Liver (tissue), 9 donors: ENCODE data around the gene ARHGEF26. TPM values are rescaled to one million over a fixed set of nuclear protein-coding genes. Genes with fewer than 3 reads are reported as not detected.

Source experiments
- DNase-seq: peaks from one replicate; pipeline ENCODE4 v3.0.0-alpha.2; 2017; ENCODE audit warnings: low spot score
- H3K27ac ChIP-seq, 2 donors: one replicate each; pipeline ENCODE4 v1.7.0; 2013; ENCODE audit warnings: inconsistent platforms in 2 of 2, low read length in 2 of 2, control low read depth in 1 of 2, low read depth in 1 of 2, mild to moderate bottlenecking in 1 of 2
- H3K27me3 ChIP-seq, 4 donors: one replicate each; pipeline versions ENCODE4 v1.6.1 to v1.7.0; 2013; ENCODE audit warnings: low read length in 3 of 4, inconsistent platforms in 1 of 4, mild to moderate bottlenecking in 1 of 4, moderate library complexity in 1 of 4; ENCODE audit not compliant: control insufficient read depth in 4 of 4, insufficient read depth in 4 of 4
- H3K36me3 ChIP-seq, 4 donors: one replicate each; pipeline versions ENCODE4 v1.6.1 to v1.7.0; 2013; ENCODE audit warnings: low read length in 3 of 4, mild to moderate bottlenecking in 3 of 4, low read depth in 1 of 4, moderate library complexity in 1 of 4; ENCODE audit not compliant: control insufficient read depth in 4 of 4, insufficient read depth in 3 of 4
- H3K4me1 ChIP-seq, 4 donors: one replicate each; pipeline versions ENCODE4 v1.6.1 to v1.7.0; 2013; ENCODE audit warnings: low read length in 3 of 4, mild to moderate bottlenecking in 3 of 4, moderate library complexity in 1 of 4; ENCODE audit not compliant: control insufficient read depth in 4 of 4, insufficient read depth in 4 of 4
- H3K4me3 ChIP-seq, 3 donors: one replicate each; pipeline versions ENCODE4 v1.6.1 to v1.7.0; 2013; ENCODE audit warnings: low read length in 3 of 3, control low read depth in 1 of 3, low read depth in 1 of 3, mild to moderate bottlenecking in 1 of 3
- H3K9ac ChIP-seq, 2 donors: one replicate each; pipeline ENCODE4 v1.7.0; 2013; ENCODE audit warnings: low read length in 2 of 2, mild to moderate bottlenecking in 2 of 2, moderate library complexity in 2 of 2, control low read depth in 1 of 2, low read depth in 1 of 2
- H3K9me3 ChIP-seq, 4 donors: one replicate each; pipeline versions ENCODE4 v1.6.1 to v1.7.0; 2013; ENCODE audit warnings: low read length in 3 of 4; ENCODE audit not compliant: control insufficient read depth in 4 of 4
- CTCF ChIP-seq: fragments of 150-350 bp; IDR thresholded peaks from 2 replicates; pipeline ENCODE4 v1.5.1; 2017; ENCODE audit warnings: improper control_type of control experiment, low read depth, low read length; ENCODE audit not compliant: missing input control
- FOXA2 ChIP-seq: IDR thresholded peaks from 2 replicates; pipeline ENCODE4 v1.6.1; 2016; ENCODE audit warnings: antibody characterized with exemption
- GABPA ChIP-seq, 2 donors: IDR thresholded peaks in 1 of 2; conservative IDR thresholded peaks in 1 of 2; 2 replicates each; pipeline ENCODE4 v1.6.1; 2016; ENCODE audit warnings: antibody characterized with exemption in 2 of 2, mild to moderate bottlenecking in 1 of 2, moderate library complexity in 1 of 2
- HNF4A ChIP-seq, 2 donors: conservative IDR thresholded peaks; 2 replicates each; pipeline ENCODE4 v1.6.1; 2016; ENCODE audit warnings: antibody characterized with exemption in 2 of 2, mild to moderate bottlenecking in 2 of 2
- HNF4G ChIP-seq: IDR thresholded peaks from 2 replicates; pipeline ENCODE4 v1.6.1; 2016; ENCODE audit warnings: antibody characterized with exemption
- MAX ChIP-seq: IDR thresholded peaks from 2 replicates; pipeline ENCODE4 v1.6.1; 2016; ENCODE audit warnings: antibody characterized with exemption
- NR2F2 ChIP-seq: IDR thresholded peaks from 2 replicates; pipeline ENCODE4 v1.6.1; 2016; ENCODE audit warnings: antibody characterized with exemption
- RAD21 ChIP-seq, 2 donors: IDR thresholded peaks; 2 replicates each; pipeline ENCODE4 v1.6.1; 2016; ENCODE audit warnings: antibody characterized with exemption in 2 of 2, mild to moderate bottlenecking in 2 of 2
- REST ChIP-seq: IDR thresholded peaks from 2 replicates; pipeline ENCODE4 v1.6.1; 2016; ENCODE audit warnings: antibody characterized with exemption, mild to moderate bottlenecking
- RXRA ChIP-seq, 2 donors: IDR thresholded peaks; 2 replicates each; pipeline ENCODE4 v1.6.1; 2017 to 2018; ENCODE audit warnings: antibody characterized with exemption in 2 of 2, mild to moderate bottlenecking in 1 of 2
- TAF1 ChIP-seq: conservative IDR thresholded peaks from 2 replicates; pipeline ENCODE4 v1.6.1; 2016; ENCODE audit warnings: antibody characterized with exemption, mild to moderate bottlenecking
- YY1 ChIP-seq: IDR thresholded peaks from 2 replicates; pipeline ENCODE4 v1.6.1; 2016; ENCODE audit warnings: antibody characterized with exemption, mild to moderate bottlenecking
- ZBTB33 ChIP-seq: IDR thresholded peaks from 2 replicates; pipeline ENCODE4 v1.6.1; 2016; ENCODE audit warnings: antibody characterized with exemption
- WGBS: extraction: QIAGEN DNeasy Blood & Tissue Kit; methylation state at CpG from one replicate; pipeline ENCODE4 v1.1.7; 2013; 5-methylcytosine and 5-hydroxymethylcytosine counted together
- polyA plus RNA-seq, 2 donors: library from polyadenylated mRNA; stranded (reverse) in 1 of 2; unstranded in 1 of 2; fragments of 200-250 nt in 1 of 2; fragments of >200 nt in 1 of 2; fragmentation: Nextera tagmentation in 1 of 2; extraction: Ambion mirVana in 1 of 2; gene quantifications; one replicate each; pipeline versions ENCODE4 v1.2.1 to v1.2.3, GENCODE V29; 2013 to 2015
- total RNA-seq, 2 donors: library from RNA; depleted of rRNA; stranded (reverse); fragments of >200 nt; gene quantifications; one replicate each; pipeline ENCODE4 v1.2.3, GENCODE V29; 2014
- donor health status: healthy.
- donor health status: healthy.
- donor health status: healthy.
- donor health status: healthy.
- donor health status: healthy.

ARHGEF26 gene
- total and polyA plus RNA-seq, 4 donors = 1.4 to 27.9 (median 18.7) TPM

- 91% methylated on average over 2 of the region's 2 CpGs for WGBS
- Histone ChIP-seq H3K9ac (no peak overlapping the region), H3K36me3 (peaks cover 4 to 24% (median 17%) of the 10 kb centered on the region in 4 donors)
Measured at GRCh38 chr3:154229217-154229590, 108.0 kb downstream of the ARHGEF26 start.

GRCh38 chr3:154235330-154235729 is 114.1 kb downstream of the ARHGEF26 start:
- Histone ChIP-seq H3K27me3 (no peaks in the 10 kb centered on the region), H3K9ac (no peak overlapping the region), H3K36me3 (peaks cover 0 to 17% (median 10%) of the 10 kb centered on the region in 4 donors), H3K4me3 (no peak overlapping the region), H3K9me3 (no peaks in the 10 kb centered on the region), H3K4me1 (no peaks in the 10 kb centered on the region), H3K27ac (no peak overlapping the region)
- WGBS = 99% methylated on average over 1 of the region's 1 CpG
- TF ChIP-seq GABPA (IDR thresholded peaks at IDR 0.05 in 1 of 2, conservative IDR thresholded peaks at IDR 0.05 in 1 of 2) (no peak), YY1 (no peak), RAD21 (IDR thresholded peaks at IDR 0.05) (no peak), HNF4A (conservative IDR thresholded peaks at IDR 0.05) (no peak), MAX (no peak), NR2F2 (no peak), HNF4G (no peak), REST (no peak), TAF1 (no peak), RXRA (IDR thresholded peaks at IDR 0.05) (no peak)
- DNase-seq = no peak

More at GRCh38 chr3:154229217-154229590, 108.0 kb downstream of the ARHGEF26 start:
- H3K4me3 ChIP-seq = no peak overlapping the region
- DNase-seq = no peak
- no peaks in the 10 kb centered on the region for H3K9me3 ChIP-seq
- no peak overlapping the region for H3K27ac ChIP-seq
- TF ChIP-seq NR2F2 (no peak), REST (no peak)
- no peaks in the 10 kb centered on the region for H3K4me1 ChIP-seq
- no peaks in the 10 kb centered on the region for H3K27me3 ChIP-seq

- Histone ChIP-seq H3K27ac (no peak overlapping the region), H3K27me3 (no peaks in the 10 kb centered on the region)
Measured at GRCh38 chr3:154236331-154236730, 115.1 kb downstream of the ARHGEF26 start.

More at GRCh38 chr3:154236331-154236730, 115.1 kb downstream of the ARHGEF26 start:
- H3K9me3 ChIP-seq = no peaks in the 10 kb centered on the region
- no peak overlapping the region for H3K4me3 ChIP-seq
- peaks cover 1 to 24% (median 11%) of the 10 kb centered on the region in 4 donors for H3K36me3 ChIP-seq
- TF ChIP-seq HNF4A (conservative IDR thresholded peaks at IDR 0.05) (no peak), FOXA2 (no peak), MAX (no peak), GABPA (IDR thresholded peaks at IDR 0.05 in 1 of 2, conservative IDR thresholded peaks at IDR 0.05 in 1 of 2) (no peak), NR2F2 (no peak), RXRA (IDR thresholded peaks at IDR 0.05) (no peak), CTCF (no peak), RAD21 (IDR thresholded peaks at IDR 0.05) (no peak), TAF1 (no peak), HNF4G (no peak), ZBTB33 (no peak)
- DNase-seq = no peak
- no peak overlapping the region for H3K9ac ChIP-seq
- WGBS = 72% methylated on average over 3 of the region's 3 CpGs
- H3K4me1 ChIP-seq = no peaks in the 10 kb centered on the region
